Keratinocyte (primary cell): ENCODE data around the gene CCL7. TPM values are rescaled to one million over a fixed set of nuclear protein-coding genes. Genes with fewer than 3 reads are reported as not detected.

ENCODE experiments used
- DNase-seq: peaks from one replicate; pipeline ENCODE4 v3.0.0-alpha.2; 2011; ENCODE audit warnings: low read depth, missing footprints, low spot score
- FAIRE-seq: peaks from 2 replicates; lab custom pipeline; 2011; peaks lifted over from hg19 to GRCh38; lab: Jason Lieb, UNC
- H2AFZ ChIP-seq: 2 replicates; pipeline ENCODE4 v1.6.0; 2012; ENCODE audit warnings: low read length, control low read depth, inconsistent platforms; ENCODE audit not compliant: control insufficient read depth
- H3K27ac ChIP-seq: 2 replicates; pipeline ENCODE4 v1.5.1; 2011; ENCODE audit warnings: low read length; ENCODE audit not compliant: control insufficient read depth, insufficient read depth
- H3K27me3 ChIP-seq: 3 replicates; pipeline ENCODE4 v1.6.0; 2011; ENCODE audit warnings: low read length; ENCODE audit not compliant: control insufficient read depth, insufficient read depth; ENCODE audit errors: extremely low read depth
- H3K36me3 ChIP-seq, 2 experiments: 2 replicates in 1 of 2; 3 replicates in 1 of 2; pipeline ENCODE4 v1.5.1; 2011; ENCODE audit warnings: low read length in 2 of 2, mild to moderate bottlenecking in 1 of 2; ENCODE audit not compliant: control insufficient read depth in 2 of 2, insufficient read depth in 2 of 2; ENCODE audit errors: extremely low read depth in 1 of 2
- H3K4me1 ChIP-seq: 3 replicates; pipeline ENCODE4 v1.5.1; 2011; ENCODE audit warnings: low read length; ENCODE audit not compliant: control insufficient read depth, insufficient read depth; ENCODE audit errors: extremely low read depth
- H3K4me2 ChIP-seq: 3 replicates; pipeline ENCODE4 v1.6.0; 2011; ENCODE audit warnings: low read depth, low read length; ENCODE audit not compliant: control insufficient read depth, insufficient read depth; ENCODE audit errors: extremely low read depth
- H3K4me3 ChIP-seq, 3 experiments: fragments of 200-600 bp in 1 of 3; sonication (generic) in 1 of 3; 2 replicates in 2 of 3; 3 replicates in 1 of 3; pipeline ENCODE4 v1.5.1; 2011 to 2016; ENCODE audit warnings: low read length in 3 of 3, mild to moderate bottlenecking in 3 of 3, control low read depth in 2 of 3, inconsistent platforms in 1 of 3, low read depth in 1 of 3, mixed read lengths in 1 of 3, mixed run types in 1 of 3, moderate library complexity in 1 of 3; ENCODE audit not compliant: control insufficient read depth in 2 of 3, insufficient read depth in 2 of 3; ENCODE audit errors: extremely low read depth in 1 of 3
- H3K79me2 ChIP-seq: 2 replicates; pipeline ENCODE4 v1.6.0; 2012; ENCODE audit warnings: low read length; ENCODE audit not compliant: control insufficient read depth, insufficient read depth
- H3K9ac ChIP-seq: 3 replicates; pipeline ENCODE4 v1.6.0; 2011; ENCODE audit warnings: low read length; ENCODE audit not compliant: control insufficient read depth, insufficient read depth; ENCODE audit errors: extremely low read depth
- H3K9me1 ChIP-seq: 3 replicates; pipeline ENCODE4 v1.6.0; 2011; ENCODE audit warnings: low read length; ENCODE audit not compliant: control insufficient read depth, insufficient read depth; ENCODE audit errors: extremely low read depth
- H3K9me3 ChIP-seq: 2 replicates; pipeline ENCODE4 v1.5.1; 2012; ENCODE audit warnings: low read depth, low read length; ENCODE audit not compliant: control insufficient read depth
- H4K20me1 ChIP-seq: 3 replicates; pipeline ENCODE4 v1.6.0; 2011; ENCODE audit warnings: low read length; ENCODE audit not compliant: control insufficient read depth, insufficient read depth; ENCODE audit errors: extremely low read depth
- CTCF ChIP-seq, 3 experiments: IDR thresholded peaks in 1 of 3; conservative IDR thresholded peaks in 1 of 3; optimal IDR thresholded peaks in 1 of 3; 2 replicates in 2 of 3; 3 replicates in 1 of 3; pipeline versions ENCODE3 to v1.5.1; 2011; ENCODE audit warnings: low read length in 3 of 3, mild to moderate bottlenecking in 3 of 3, moderate library complexity in 2 of 3, control low read depth in 1 of 3, inconsistent platforms in 1 of 3; ENCODE audit not compliant: insufficient read depth in 2 of 3; ENCODE audit errors: extremely low read depth in 1 of 3
- EZH2 ChIP-seq: IDR thresholded peaks from one replicate; pipeline ENCODE4 v1.6.1; 2012; ENCODE audit warnings: inconsistent platforms, mild to moderate bottlenecking, low read length, moderate library complexity
- dilution Hi-C: fragments of 300-500 bp; cut with MboI; formaldehyde crosslinking; loops from one replicate; pipeline ENCODE4 v1.7.0; 2020; ENCODE audit warnings: low sequenced_read_pairs; ENCODE audit not compliant: extremely low pct_ligation_motif_present
- polyA plus RNA-seq, 5 experiments: library from polyadenylated mRNA; depleted of rRNA in 3 of 5; stranded (reverse) in 3 of 5; stranded (forward) in 1 of 5; unstranded in 1 of 5; fragments of >200 nt; gene quantifications; 1 replicate in 1 of 5; 2 replicates in 3 of 5; 3 replicates in 1 of 5; pipeline versions ENCODE4 v1.2.1 to v1.2.3, GENCODE V29; 2011 to 2012; ENCODE audit warnings: missing spikeins in 2 of 5, low read depth in 1 of 5, low replicate concordance in 1 of 5

The CCL7 gene
- polyA plus RNA-seq, 1 donor (not counting 4 experiments of a cell fraction or from before 2014, with no cell fraction given), result not detected

- H4K20me1 ChIP-seq, result no peaks in the 10 kb centered on the region
- H3K27ac ChIP-seq, result no peak overlapping the region
- H3K4me3 ChIP-seq, result no peak overlapping the region
- TF ChIP-seq CTCF (optimal IDR thresholded peaks at IDR 0.05 in 1 of 3, IDR thresholded peaks at IDR 0.05 in 1 of 3, conservative IDR thresholded peaks at IDR 0.05 in 1 of 3; ENCODE audit: extremely low read depth in 1 of 3, insufficient read depth in 2 of 3, low read length in 3 of 3) (peak in 2 of 3 experiments; percentile 10 to 20), EZH2 (no peak)
- no peak overlapping the region for H3K9ac ChIP-seq
- no peak for DNase-seq
- no peaks in the 10 kb centered on the region for H3K9me1 ChIP-seq
- H3K4me1 ChIP-seq, result no peaks in the 10 kb centered on the region
- H3K27me3 ChIP-seq, result no peaks in the 10 kb centered on the region
- H3K4me2 ChIP-seq, result no peak overlapping the region
- no peaks in the 10 kb centered on the region for H3K9me3 ChIP-seq
- dilution Hi-C loops, result no loop called here
- no peak overlapping the region for H2AFZ ChIP-seq
- no peaks in the 10 kb centered on the region for H3K36me3 ChIP-seq
- no peaks in the 10 kb centered on the region for H3K79me2 ChIP-seq
- no peak for FAIRE-seq
Measured at GRCh38 chr17:34318474-34318873, 48.5 kb downstream of the CCL7 start.

- H3K9me1 ChIP-seq, result no peaks in the 10 kb centered on the region
- no peak for FAIRE-seq
- no peak for TF ChIP-seq CTCF (optimal IDR thresholded peaks at IDR 0.05 in 1 of 3, IDR thresholded peaks at IDR 0.05 in 1 of 3, conservative IDR thresholded peaks at IDR 0.05 in 1 of 3; ENCODE audit: extremely low read depth in 1 of 3, insufficient read depth in 2 of 3, low read length in 3 of 3)
- TF ChIP-seq EZH2, result no peak
Measured at GRCh38 chr17:34319039-34319483, 49.0 kb downstream of the CCL7 start, which contains the start of gene CCL8. CCL8 (plus strand) TSS chr17:34319435; CDS start chr17:34319502, 67 bp downstream.

More at GRCh38 chr17:34319039-34319483, 49.0 kb downstream of the CCL7 start, which contains the start of gene CCL8:
- Histone ChIP-seq H3K79me2 (no peaks in the 10 kb centered on the region), H4K20me1 (no peaks in the 10 kb centered on the region), H3K27ac (no peak within 1 kb of the TSS), H3K9me3 (no peaks in the 10 kb centered on the region), H3K36me3 (no peaks in the 10 kb centered on the region), H3K4me3 (no peak within 1 kb of the TSS), H3K4me1 (no peaks in the 10 kb centered on the region), H3K9ac (no peak within 1 kb of the TSS), H3K4me2 (no peak within 1 kb of the TSS), H2AFZ (no peak within 1 kb of the TSS), H3K27me3 (no peaks in the 10 kb centered on the region)
- dilution Hi-C loops, result no loop called here
- DNase-seq, result no peak

Other genes with a start within 250 kb of the CCL7 start
- gene CCL2, start 14.9 kb upstream of the CCL7 start, polyA plus RNA-seq, result 0.24 to 0.49 TPM in 2 of 3 replicates, not detected in the other
- gene CCL11, start 15.5 kb downstream of the CCL7 start, polyA plus RNA-seq, result not detected in 3 replicates
- not detected in 3 replicates for gene CCL8, start 49.2 kb downstream of the CCL7 start, polyA plus RNA-seq
- gene CCL13, start 86.3 kb downstream of the CCL7 start, polyA plus RNA-seq, result not detected in 3 replicates
- gene CCL1, start 93.0 kb downstream of the CCL7 start, polyA plus RNA-seq, result not detected in 3 replicates